Measurements from ENCODE around the gene SELENOO. TPM values are rescaled to one million over a fixed set of nuclear protein-coding genes. Genes with fewer than 3 reads are reported as not detected.

SELENOO gene
- total RNA-seq, 1 donor from 2014 or later, result 12.0 TPM

DNA sequence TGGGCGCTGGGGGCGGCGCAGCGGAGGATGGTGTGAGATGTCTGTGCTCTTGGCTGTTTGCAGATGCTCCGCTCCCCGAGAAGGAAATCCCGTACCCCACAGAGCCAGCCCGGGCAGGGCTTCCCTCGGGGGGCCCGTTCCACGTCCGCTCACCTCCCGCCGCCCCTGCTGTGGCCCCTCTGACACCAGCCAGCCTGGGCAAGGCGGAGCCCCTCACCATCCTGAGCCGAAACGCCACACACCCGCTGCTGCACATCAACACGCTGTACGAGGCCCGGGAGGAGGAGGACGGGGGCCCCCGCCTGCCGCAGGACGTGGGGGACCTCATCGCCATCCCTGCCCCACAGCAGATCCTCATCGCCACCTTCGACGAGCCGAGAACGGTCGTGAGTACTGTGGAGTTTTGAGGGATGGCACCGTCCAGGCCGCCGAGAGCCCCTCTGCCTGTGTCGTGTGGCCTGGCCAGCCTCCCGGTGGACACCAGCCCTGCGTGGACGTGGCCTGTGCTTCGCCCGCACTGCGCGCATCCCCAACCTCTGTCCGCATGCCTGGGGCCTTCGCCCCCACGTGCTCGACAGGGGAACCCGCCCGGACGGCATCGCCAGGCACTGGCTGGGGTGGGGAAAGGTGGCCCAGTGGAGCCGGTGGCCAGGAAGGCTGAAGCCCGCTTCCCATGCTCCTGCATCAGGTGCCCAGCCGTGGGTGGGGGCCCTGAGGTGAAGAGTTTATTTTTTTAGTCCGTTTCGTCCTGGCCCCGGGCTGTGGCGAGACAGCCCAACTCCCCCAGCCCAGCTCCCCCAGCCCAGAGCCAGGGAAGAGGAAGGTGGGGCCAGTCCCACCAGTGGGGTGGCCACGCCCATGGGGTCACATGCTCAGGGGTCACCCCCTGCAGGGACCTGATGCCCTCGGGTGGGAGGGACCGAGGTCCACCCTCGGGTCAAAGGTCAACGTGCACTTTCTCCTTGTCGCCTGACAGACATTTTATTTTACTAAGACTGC lies 21.6 kb upstream of the SELENOO start:
- Histone ChIP-seq H3K4me3 (ENCODE audit: low read depth, low read length) (no peak overlapping the region), H3K27me3 (ENCODE audit: control insufficient read depth, insufficient read depth, low read length) (peaks cover 13% of the 10 kb centered on the region), H3K36me3 (ENCODE audit: control insufficient read depth, insufficient read depth, low read length) (no peaks in the 10 kb centered on the region)
- no peak for DNase-seq (ENCODE audit: low read depth)
- TF ChIP-seq CTCF (IDR thresholded peaks at IDR 0.05; ENCODE audit: insufficient read depth, low read length, poor library complexity, severe bottlenecking), result no peak

DNA sequence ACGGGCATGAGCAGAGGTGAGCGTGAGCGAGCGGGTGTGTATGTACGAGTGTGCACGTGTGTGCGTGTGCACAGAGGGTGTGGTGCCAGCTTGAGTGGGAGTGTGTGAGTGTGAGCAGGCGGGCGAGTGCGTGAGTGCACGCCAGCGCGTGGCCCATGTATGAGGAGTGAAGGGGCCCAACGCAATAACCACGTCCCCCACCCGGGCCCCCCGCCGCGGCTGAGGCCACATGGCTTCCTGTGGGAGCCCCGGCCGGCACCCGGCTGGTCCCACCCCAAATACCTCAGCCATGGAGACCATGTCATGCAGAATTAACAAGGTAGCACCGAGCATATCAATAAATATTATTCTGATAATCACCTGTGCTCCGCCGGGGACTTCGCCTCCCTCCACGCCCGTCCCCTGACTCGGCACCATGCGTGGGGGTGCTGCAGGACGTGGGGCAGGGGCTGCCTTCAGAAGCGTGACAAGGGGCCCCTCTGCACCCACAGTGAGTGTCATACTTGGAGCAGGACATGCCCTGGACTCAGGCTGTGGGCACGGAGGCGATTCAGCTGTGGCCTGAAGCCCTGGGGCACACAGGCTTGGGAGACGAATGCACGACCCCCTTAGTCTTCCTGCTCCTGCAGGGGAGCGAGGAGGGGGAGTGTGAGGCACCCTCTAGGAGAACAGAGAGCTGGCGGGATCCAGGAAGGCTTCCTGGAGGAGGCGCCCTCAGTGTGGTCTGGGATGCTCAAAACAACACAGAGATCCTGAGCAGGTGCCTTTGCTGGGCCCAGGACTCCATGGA lies 20.7 kb upstream of the SELENOO start:
- no peak for TF ChIP-seq CTCF (IDR thresholded peaks at IDR 0.05; ENCODE audit: insufficient read depth, low read length, poor library complexity, severe bottlenecking)
- no peak for DNase-seq (ENCODE audit: low read depth)
- H3K27me3 ChIP-seq (ENCODE audit: control insufficient read depth, insufficient read depth, low read length), result peaks cover 13% of the 10 kb centered on the region
- H3K4me3 ChIP-seq (ENCODE audit: low read depth, low read length), result no peak overlapping the region
- no peaks in the 10 kb centered on the region for H3K36me3 ChIP-seq (ENCODE audit: control insufficient read depth, insufficient read depth, low read length)

- no peak overlapping the region for H3K4me3 ChIP-seq (ENCODE audit: low read depth, low read length)
- no peaks in the 10 kb centered on the region for H3K36me3 ChIP-seq (ENCODE audit: control insufficient read depth, insufficient read depth, low read length)
- H3K27me3 ChIP-seq (ENCODE audit: control insufficient read depth, insufficient read depth, low read length), result peaks cover 13% of the 10 kb centered on the region
- no peak for TF ChIP-seq CTCF (IDR thresholded peaks at IDR 0.05; ENCODE audit: insufficient read depth, low read length, poor library complexity, severe bottlenecking)
- no peak for DNase-seq (ENCODE audit: low read depth)
Observed at GRCh38 chr22:50180727-50181521, 19.9 kb upstream of the SELENOO start.

DNA sequence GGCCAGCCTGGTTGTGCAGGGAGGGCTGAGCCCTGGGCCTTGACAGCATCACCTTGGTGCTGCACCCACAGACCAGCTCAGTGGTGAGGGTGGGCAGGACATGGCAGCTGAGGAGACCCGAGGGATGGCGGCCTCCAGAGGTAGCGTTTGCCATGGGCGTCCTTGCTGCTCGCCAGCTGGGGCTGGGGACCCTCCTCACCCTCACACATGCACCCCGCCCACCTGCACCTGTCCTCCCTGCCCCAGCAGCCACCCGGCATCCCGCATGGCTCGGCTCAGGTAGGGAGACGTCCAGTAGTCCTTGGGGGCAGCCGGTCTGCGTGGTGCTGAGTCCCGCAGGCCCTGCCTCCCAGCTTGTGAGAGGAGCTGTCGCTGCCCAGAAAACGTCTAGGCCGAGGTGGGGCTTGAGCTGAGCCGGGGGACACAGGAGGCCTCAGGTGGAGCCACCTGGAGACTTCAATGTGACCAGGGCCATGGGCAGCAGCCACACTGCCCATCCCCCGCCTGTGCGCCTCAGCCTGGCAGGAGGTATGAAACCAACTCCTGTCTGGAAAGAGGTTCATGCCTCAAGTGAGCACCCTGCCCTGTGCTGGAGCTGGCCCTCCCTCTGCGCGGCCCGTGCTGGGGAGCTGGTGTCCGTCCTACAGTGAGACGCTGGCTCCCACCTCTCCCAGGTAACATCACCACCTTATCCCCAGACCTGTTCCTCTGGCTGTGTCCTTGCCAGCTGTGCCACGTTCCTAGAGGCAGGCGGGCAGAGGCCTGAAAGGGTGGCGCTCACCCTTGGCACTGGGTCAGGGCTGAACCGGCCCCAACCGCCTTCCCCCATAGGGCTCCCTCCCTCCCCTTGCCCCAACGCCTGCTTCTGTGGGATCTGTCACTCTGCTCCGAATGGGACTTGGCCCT lies 18.4 kb upstream of the SELENOO start:
- no peaks in the 10 kb centered on the region for H3K36me3 ChIP-seq (ENCODE audit: control insufficient read depth, insufficient read depth, low read length)
- no peak for DNase-seq (ENCODE audit: low read depth)
- no peak overlapping the region for H3K4me3 ChIP-seq (ENCODE audit: low read depth, low read length)
- TF ChIP-seq CTCF (IDR thresholded peaks at IDR 0.05; ENCODE audit: insufficient read depth, low read length, poor library complexity, severe bottlenecking), result no peak
- H3K27me3 ChIP-seq (ENCODE audit: control insufficient read depth, insufficient read depth, low read length), result peaks cover 8% of the 10 kb centered on the region
